Adrenal gland (tissue), 5 donors: ENCODE measurements around the gene OR10AD1.

ENCODE experiments used
- CTCF ChIP-seq, 6 experiments: fragments of 450-650 bp in 4 of 6; fragments of 200-600 bp in 2 of 6; sonication (generic) in 1 of 6; IDR thresholded peaks; 1 replicate in 5 of 6; 2 replicates in 1 of 6; pipeline versions ENCODE4 v1.5.1 to v1.8.0; 2016 to 2021; ENCODE audit warnings: antibody characterized with exemption in 6 of 6, mild to moderate bottlenecking in 2 of 6, moderate library complexity in 1 of 6
- POLR2A ChIP-seq, 2 donors: fragments of 450-650 bp; IDR thresholded peaks; one replicate each; pipeline ENCODE4 v1.6.1; 2017; ENCODE audit warnings: antibody characterized with exemption in 2 of 2, mild to moderate bottlenecking in 2 of 2, moderate library complexity in 1 of 2
- donor health status: DM: no; HTN: no; CAD: no.

- TF ChIP-seq CTCF (IDR thresholded peaks at IDR 0.05) (no peak), POLR2A (IDR thresholded peaks at IDR 0.05) (no peak)
Observed at GRCh38 chr12:48180424-48180823, 22.7 kb downstream of the OR10AD1 start.
